Suppressor macrophage treated with lipopolysaccharide for 4 hours (primary cell): ENCODE results near the gene BAK1.

Source experiments
- DNase-seq: peaks from one replicate; pipeline ENCODE4 v3.0.0-alpha.2; 2020

Gene BAK1

GRCh38 chr6:33579828-33580714 lies at the start of gene BAK1:
Gene BAK1 (minus strand): TSS chr6:33580276. CDS start chr6:33577604, 2,672 bp downstream.
- DNase-seq: peak; percentile 90

- no peak for DNase-seq
Measured at GRCh38 chr6:33628401-33628964, 48.4 kb upstream of the BAK1 start.

GRCh38 chr6:33627876-33628275 lies 47.8 kb upstream of the BAK1 start:
- DNase-seq: no peak

GRCh38 chr6:33624856-33625255 lies 44.8 kb upstream of the BAK1 start:
- no peak for DNase-seq

- no peak for DNase-seq
Measured at GRCh38 chr6:33623895-33624381, 43.9 kb upstream of the BAK1 start.

GRCh38 chr6:33622456-33623431 lies 42.7 kb upstream of the BAK1 start:
- no peak for DNase-seq

GRCh38 chr6:33621711-33622388 lies 41.8 kb upstream of the BAK1 start:
- no peak for DNase-seq

- DNase-seq: peak; percentile 41
Measured at GRCh38 chr6:33620856-33621710, 41.0 kb upstream of the BAK1 start, which contains the start of gene ITPR3. Gene ITPR3 (plus strand): TSS chr6:33621322. CDS start chr6:33621603, 281 bp downstream.

- DNase-seq: peak; percentile 51
Measured at GRCh38 chr6:33620158-33620855, 40.2 kb upstream of the BAK1 start.

- DNase-seq: peak; percentile 46
Measured at GRCh38 chr6:33619166-33619840, 39.2 kb upstream of the BAK1 start.

- no peak for DNase-seq
Measured at GRCh38 chr6:33616913-33617312, 36.8 kb upstream of the BAK1 start.

GRCh38 chr6:33616113-33616512 lies 36.0 kb upstream of the BAK1 start:
- DNase-seq: no peak

GRCh38 chr6:33613795-33614168 lies 33.7 kb upstream of the BAK1 start:
- no peak for DNase-seq

- no peak for DNase-seq
Measured at GRCh38 chr6:33613146-33613794, 33.2 kb upstream of the BAK1 start.

GRCh38 chr6:33610779-33611732 lies 31.0 kb upstream of the BAK1 start:
- no peak for DNase-seq

- DNase-seq: no peak
Measured at GRCh38 chr6:33610067-33610466, 30.0 kb upstream of the BAK1 start.

GRCh38 chr6:33609528-33609927 lies 29.5 kb upstream of the BAK1 start:
- DNase-seq: no peak

GRCh38 chr6:33609019-33609418 lies 28.9 kb upstream of the BAK1 start:
- no peak for DNase-seq
